Lower lobe of right lung (tissue), 2 donors: ENCODE results near the gene PCDH9. TPM values are rescaled to one million over a fixed set of nuclear protein-coding genes. Genes with fewer than 3 reads are reported as not detected.

Experiments used
- ATAC-seq, 2 donors: fragments of 200-7000 bp; cut with Tn5 transposase; one replicate each; pipeline ENCODE4 v1.9.1; 2020 to 2022; ENCODE audit warnings: mild to moderate bottlenecking in 2 of 2, moderate library complexity in 2 of 2
- DNase-seq: peaks from one replicate; pipeline ENCODE4 v3.0.0-alpha.2; 2020
- H3K27ac ChIP-seq: fragments of 200-600 bp; one replicate; pipeline ENCODE4 v1.8.0; 2022
- H3K27me3 ChIP-seq: fragments of 200-600 bp; one replicate; pipeline ENCODE4 v1.8.0; 2022; ENCODE audit warnings: low read depth
- H3K36me3 ChIP-seq: fragments of 200-600 bp; one replicate; pipeline ENCODE4 v1.8.0; 2022; ENCODE audit warnings: mild to moderate bottlenecking
- H3K4me1 ChIP-seq: fragments of 200-600 bp; one replicate; pipeline ENCODE4 v1.8.0; 2022
- H3K4me3 ChIP-seq: fragments of 200-600 bp; one replicate; pipeline ENCODE4 v1.8.0; 2022; ENCODE audit warnings: mild to moderate bottlenecking
- H3K9me3 ChIP-seq: fragments of 200-600 bp; one replicate; pipeline ENCODE4 v1.8.0; 2022
- CTCF ChIP-seq: fragments of 200-600 bp; IDR thresholded peaks from one replicate; pipeline ENCODE4 v1.8.0; 2022; ENCODE audit warnings: antibody characterized with exemption, mild to moderate bottlenecking
- intact Hi-C: fragments of 100-400 bp; cut with DNase I; formaldehyde crosslinking; loops from one replicate; pipeline ENCODE4 v1.11.0; 2022
- total RNA-seq: library from RNA; stranded (reverse); fragmentation: NEBNext Ultra II Directional; extraction: Animal tissue kit (Norgen Biotek cat#: 25700); gene quantifications from one replicate; pipeline ENCODE4 v1.2.1, GENCODE V29; 2021
- donor health status: DM: no; HTN: yes; CAD: no; lungs with severe emphysema.

The PCDH9 gene
- total RNA-seq, 1 donor from 2014 or later = 8.9 TPM

- Histone ChIP-seq H3K27me3 (no peaks in the 10 kb centered on the region), H3K27ac (no peak overlapping the region), H3K9me3 (no peaks in the 10 kb centered on the region), H3K4me3 (peak overlapping the region; percentile 36), H3K4me1 (peaks cover 7% of the 10 kb centered on the region), H3K36me3 (no peaks in the 10 kb centered on the region)
- DNase-seq (peak; percentile 73), ATAC-seq (peak; percentile 94 to 95)
- intact Hi-C loops = no loop called here
- TF ChIP-seq CTCF = peak; percentile 55
These were observed 236.0 kb downstream of the PCDH9 start for GRCh38 chr13:66994097-66994496.

GRCh38 chr13:66992719-66993118 is 237.4 kb downstream of the PCDH9 start:
- ATAC-seq = no peak
- no peak overlapping the region for H3K27ac ChIP-seq

GRCh38 chr13:66992183-66992582 is 238.0 kb downstream of the PCDH9 start:
- DNase-seq (no peak), ATAC-seq (no peak)
- Histone ChIP-seq H3K9me3 (no peaks in the 10 kb centered on the region), H3K4me1 (peaks cover 7% of the 10 kb centered on the region), H3K27me3 (no peaks in the 10 kb centered on the region), H3K27ac (no peak overlapping the region), H3K4me3 (no peak overlapping the region), H3K36me3 (no peaks in the 10 kb centered on the region)
- intact Hi-C loops = no loop called here
- no peak for TF ChIP-seq CTCF

More at GRCh38 chr13:66992719-66993118, 237.4 kb downstream of the PCDH9 start:
- intact Hi-C loops = no loop called here
- H3K36me3 ChIP-seq = no peaks in the 10 kb centered on the region
- TF ChIP-seq CTCF = no peak
- H3K27me3 ChIP-seq = no peaks in the 10 kb centered on the region
- H3K9me3 ChIP-seq = no peaks in the 10 kb centered on the region
- H3K4me1 ChIP-seq = peaks cover 7% of the 10 kb centered on the region
- no peak overlapping the region for H3K4me3 ChIP-seq
- DNase-seq = no peak

- Histone ChIP-seq H3K9me3 (no peaks in the 10 kb centered on the region), H3K27me3 (no peaks in the 10 kb centered on the region), H3K36me3 (no peaks in the 10 kb centered on the region), H3K4me1 (no peaks in the 10 kb centered on the region), H3K27ac (no peak overlapping the region), H3K4me3 (no peak overlapping the region)
- TF ChIP-seq CTCF = no peak
- ATAC-seq = no peak
- intact Hi-C loops = no loop called here
- no peak for DNase-seq
These were observed 245.9 kb downstream of the PCDH9 start for GRCh38 chr13:66984241-66984640.

GRCh38 chr13:66981912-66982311 is 248.2 kb downstream of the PCDH9 start:
- intact Hi-C loops = no loop called here
- H3K27me3 ChIP-seq = no peaks in the 10 kb centered on the region
- ATAC-seq = no peak
- no peaks in the 10 kb centered on the region for H3K36me3 ChIP-seq
- no peak overlapping the region for H3K27ac ChIP-seq
- no peak for TF ChIP-seq CTCF
- DNase-seq = no peak
- no peak overlapping the region for H3K4me3 ChIP-seq
- H3K4me1 ChIP-seq = no peaks in the 10 kb centered on the region
- no peaks in the 10 kb centered on the region for H3K9me3 ChIP-seq

- intact Hi-C loops = no loop called here
- Histone ChIP-seq H3K27me3 (no peaks in the 10 kb centered on the region), H3K4me1 (no peaks in the 10 kb centered on the region), H3K36me3 (no peaks in the 10 kb centered on the region), H3K4me3 (no peak overlapping the region), H3K27ac (no peak overlapping the region), H3K9me3 (no peaks in the 10 kb centered on the region)
- ATAC-seq = no peak
- TF ChIP-seq CTCF = no peak
- no peak for DNase-seq
These were observed 253.0 kb downstream of the PCDH9 start for GRCh38 chr13:66977161-66977560.
